Activated naive CD4-positive, alpha-beta T cell treated with anti-CD3 and anti-CD28 coated beads, Interleukin-2, amount 50 U/mL, for 72 hours (primary cell): Measurements from ENCODE around the gene SH2D2A. TPM values are rescaled to one million over a fixed set of nuclear protein-coding genes. Genes with fewer than 3 reads are reported as not detected.
A peak's percentile ranks its signal among the peaks of the same experiment; 100 is the strongest.

ENCODE experiments used
- ATAC-seq, 2 donors: fragments of 150-1000 bp; cut with Tn5 transposase; 2 replicates each; pipeline ENCODE4 v1.10.0; 2021; ENCODE audit warnings: mild to moderate bottlenecking in 2 of 2, moderate library complexity in 2 of 2
- DNase-seq, 2 donors: peaks; one replicate each; pipeline ENCODE4 v3.0.0; 2021 to 2022; ENCODE audit warnings: low spot score in 2 of 2
- H3K27ac Mint-ChIP-seq, 2 donors: one replicate each; pipeline ENCODE4 v1.8.0; 2022; ENCODE audit warnings: mild to moderate bottlenecking in 2 of 2, mixed read lengths in 2 of 2
- H3K36me3 Mint-ChIP-seq, 2 donors: one replicate each; pipeline ENCODE4 v1.8.0; 2022; ENCODE audit warnings: mixed read lengths in 2 of 2
- H3K9me3 Mint-ChIP-seq, 2 donors: one replicate each; pipeline ENCODE4 v1.8.0; 2022; ENCODE audit warnings: mixed read lengths in 2 of 2
- total RNA-seq, 2 donors: library from RNA; stranded (reverse); gene quantifications; one replicate each; pipeline ENCODE4 v1.2.3, GENCODE V29; 2022

The SH2D2A gene
- total RNA-seq, 2 donors from 2014 or later, result 186 to 215 TPM

GRCh38 chr1:156852418-156852874, 35.8 kb upstream of the SH2D2A start:
- no peak overlapping the region for H3K27ac Mint-ChIP-seq
- H3K36me3 Mint-ChIP-seq, result no peaks in the 10 kb centered on the region
- no peaks in the 10 kb centered on the region for H3K9me3 Mint-ChIP-seq
- DNase-seq, result no peak
- ATAC-seq, result no peak

- DNase-seq (no peak), ATAC-seq (no peak)
- Mint-ChIP-seq H3K27ac (no peak overlapping the region), H3K9me3 (no peaks in the 10 kb centered on the region), H3K36me3 (no peaks in the 10 kb centered on the region)
Observed at GRCh38 chr1:156851779-156852417, 35.2 kb upstream of the SH2D2A start.

GRCh38 chr1:156849151-156849496, 32.5 kb upstream of the SH2D2A start:
- DNase-seq (no peak), ATAC-seq (no peak)
- Mint-ChIP-seq H3K9me3 (no peaks in the 10 kb centered on the region), H3K27ac (no peak overlapping the region), H3K36me3 (peaks cover 0 to 2% of the 10 kb centered on the region in 2 donors)

GRCh38 chr1:156848461-156849150, 32.0 kb upstream of the SH2D2A start:
- Mint-ChIP-seq H3K9me3 (no peaks in the 10 kb centered on the region), H3K27ac (no peak overlapping the region), H3K36me3 (peaks cover 0 to 6% of the 10 kb centered on the region in 2 donors)
- ATAC-seq, result peak; percentile 77 to 83
- peak in 1 of 2 donors; percentile 65 for DNase-seq

- ATAC-seq, result no peak
- DNase-seq, result no peak
- H3K27ac Mint-ChIP-seq, result no peak overlapping the region
- H3K9me3 Mint-ChIP-seq, result no peaks in the 10 kb centered on the region
- peaks cover 0 to 6% of the 10 kb centered on the region in 2 donors for H3K36me3 Mint-ChIP-seq
Observed at GRCh38 chr1:156847591-156848460, 31.2 kb upstream of the SH2D2A start.

GRCh38 chr1:156846643-156847042, 30.0 kb upstream of the SH2D2A start:
- no peak for ATAC-seq
- H3K36me3 Mint-ChIP-seq, result peaks cover 0 to 6% of the 10 kb centered on the region in 2 donors
- no peak for DNase-seq
- no peak overlapping the region for H3K27ac Mint-ChIP-seq
- no peaks in the 10 kb centered on the region for H3K9me3 Mint-ChIP-seq

- ATAC-seq (no peak), DNase-seq (no peak)
- Mint-ChIP-seq H3K9me3 (no peaks in the 10 kb centered on the region), H3K27ac (no peak overlapping the region), H3K36me3 (peaks cover 0 to 6% of the 10 kb centered on the region in 2 donors)
Observed at GRCh38 chr1:156845953-156846545, 29.4 kb upstream of the SH2D2A start.

- Mint-ChIP-seq H3K36me3 (peaks cover 0 to 6% of the 10 kb centered on the region in 2 donors), H3K9me3 (no peaks in the 10 kb centered on the region), H3K27ac (no peak overlapping the region)
- ATAC-seq (peak; percentile 29 to 73), DNase-seq (peak in 1 of 2 donors; percentile 43)
Observed at GRCh38 chr1:156845055-156845952, 28.7 kb upstream of the SH2D2A start.

- H3K36me3 Mint-ChIP-seq, result peaks cover 0 to 6% of the 10 kb centered on the region in 2 donors
- no peak for ATAC-seq
Observed at GRCh38 chr1:156844638-156845037, 28.0 kb upstream of the SH2D2A start.

GRCh38 chr1:156844102-156844501, 27.5 kb upstream of the SH2D2A start:
- no peak overlapping the region for H3K27ac Mint-ChIP-seq

More at GRCh38 chr1:156844638-156845037, 28.0 kb upstream of the SH2D2A start:
- Mint-ChIP-seq H3K9me3 (no peaks in the 10 kb centered on the region), H3K27ac (no peak overlapping the region)
- no peak for DNase-seq

GRCh38 chr1:156842618-156843300, 26.1 kb upstream of the SH2D2A start:
- DNase-seq (no peak), ATAC-seq (no peak)
- Mint-ChIP-seq H3K9me3 (no peaks in the 10 kb centered on the region), H3K36me3 (peaks cover 0 to 6% of the 10 kb centered on the region in 2 donors), H3K27ac (no peak overlapping the region)

More at GRCh38 chr1:156844102-156844501, 27.5 kb upstream of the SH2D2A start:
- H3K9me3 Mint-ChIP-seq, result no peaks in the 10 kb centered on the region
- peaks cover 0 to 6% of the 10 kb centered on the region in 2 donors for H3K36me3 Mint-ChIP-seq
- no peak for DNase-seq
- ATAC-seq, result no peak

GRCh38 chr1:156841295-156841855, 24.7 kb upstream of the SH2D2A start:
- H3K27ac Mint-ChIP-seq, result no peak overlapping the region
- DNase-seq (no peak), ATAC-seq (no peak)
- H3K9me3 Mint-ChIP-seq, result no peaks in the 10 kb centered on the region
- peaks cover 0 to 6% of the 10 kb centered on the region in 2 donors for H3K36me3 Mint-ChIP-seq

GRCh38 chr1:156840898-156841279, 24.2 kb upstream of the SH2D2A start:
- Mint-ChIP-seq H3K36me3 (peaks cover 0 to 6% of the 10 kb centered on the region in 2 donors), H3K27ac (peak overlapping the region in 1 of 2 donors; percentile 5), H3K9me3 (no peaks in the 10 kb centered on the region)
- ATAC-seq (no peak), DNase-seq (no peak)

- H3K27ac Mint-ChIP-seq, result no peak overlapping the region
- ATAC-seq (no peak), DNase-seq (no peak)
- H3K9me3 Mint-ChIP-seq, result no peaks in the 10 kb centered on the region
- H3K36me3 Mint-ChIP-seq, result peaks cover 0 to 6% of the 10 kb centered on the region in 2 donors
Observed at GRCh38 chr1:156840186-156840897, 23.7 kb upstream of the SH2D2A start.
